Adrenal gland (tissue), 12 donors: Measurements from ENCODE around the gene BNIP3. TPM values are rescaled to one million over a fixed set of nuclear protein-coding genes. Genes with fewer than 3 reads are reported as not detected.

ENCODE experiments used
- DNase-seq, 7 donors: peaks; one replicate each; pipeline ENCODE4 v3.0.0-alpha.2; 2019 to 2020
- H3K27ac ChIP-seq, 5 donors: fragments of 200-600 bp; sonication (generic) in 4 of 5; 1 replicate in 3 of 5; 2 replicates in 2 of 5; pipeline versions ENCODE4 v1.5.1 to v1.8.0; 2016 to 2020; ENCODE audit warnings: mild to moderate bottlenecking in 1 of 5
- H3K27me3 ChIP-seq: fragments of 200-600 bp; 2 replicates; pipeline ENCODE4 v1.8.0; 2021
- H3K36me3 ChIP-seq, 2 donors: fragments of 200-600 bp; replicated peaks in 1 of 2; 1 replicate in 1 of 2; 2 replicates in 1 of 2; pipeline versions ENCODE4 v1.5.1 to v1.8.0; 2018 to 2022
- H3K4me1 ChIP-seq, 2 donors: fragments of 200-600 bp; replicated peaks in 1 of 2; 1 replicate in 1 of 2; 2 replicates in 1 of 2; pipeline versions ENCODE4 v1.5.1 to v1.8.0; 2018 to 2021
- H3K4me3 ChIP-seq, 4 donors: fragments of 200-600 bp; sonication (generic) in 3 of 4; one replicate each; pipeline ENCODE4 v1.5.1; 2016 to 2018
- H3K9me3 ChIP-seq, 3 donors: fragments of 200-600 bp; sonication (generic) in 1 of 3; replicated peaks in 1 of 3; 1 replicate in 2 of 3; 2 replicates in 1 of 3; pipeline versions ENCODE4 v1.5.1 to v1.8.0; 2016 to 2021
- POLR2A ChIP-seq, 2 donors: fragments of 450-650 bp; IDR thresholded peaks; one replicate each; pipeline ENCODE4 v1.6.1; 2017; ENCODE audit warnings: antibody characterized with exemption in 2 of 2, mild to moderate bottlenecking in 2 of 2, moderate library complexity in 1 of 2
- WGBS, 4 donors: extraction: QIAGEN DNeasy Blood & Tissue Kit in 2 of 4; methylation state at CpG; one replicate each; pipeline versions ENCODE4 v1.1.5 to v1.1.7; 2013 to 2017; 5-methylcytosine and 5-hydroxymethylcytosine counted together
- intact Hi-C, 2 donors: fragments of 100-400 bp; cut with DNase I; formaldehyde crosslinking; loops; one replicate each; pipeline versions ENCODE4 v1.14.1 to v1.15.0; 2022 to 2023
- polyA plus RNA-seq, 3 donors: library from polyadenylated mRNA; stranded (reverse); fragments of 200-250 nt in 2 of 3; fragments of 350-450 nt in 1 of 3; fragmentation: Illumina TruSeq in 1 of 3; extraction: RNeasy Lipid Tissue Mini Kit (QIAGEN cat#74804) in 1 of 3; gene quantifications; one replicate each; pipeline ENCODE4 v1.2.3, GENCODE V29; 2013 to 2014
- total RNA-seq, 9 donors: library from RNA; depleted of rRNA in 4 of 9; stranded (reverse); fragments of >200 nt in 4 of 9; fragments of 120-200 nt in 1 of 9; fragmentation: NEBNext Ultra II Directional in 1 of 9; extraction: Animal tissue kit (Norgen Biotek cat#: 25700) in 1 of 9; gene quantifications; one replicate each; pipeline versions ENCODE4 v1.1.0 to v1.2.4, GENCODE V29; 2013 to 2023
- TF ChIP-seq, protein P1 (sequence below), 6 experiments: fragments of 450-650 bp in 4 of 6; fragments of 200-600 bp in 2 of 6; sonication (generic) in 1 of 6; IDR thresholded peaks; 1 replicate in 5 of 6; 2 replicates in 1 of 6; pipeline versions ENCODE4 v1.5.1 to v1.8.0; 2016 to 2021; ENCODE audit warnings: antibody characterized with exemption in 6 of 6, mild to moderate bottlenecking in 2 of 6, moderate library complexity in 1 of 6
- donor health status: healthy with polysubstance abuse.
- donor health status: Bipolar disorder and iron deficiency.
- donor health status: DM: yes; HTN: yes; CAD: no.
- donor health status: DM: no; HTN: no; CAD: no.
- donor health status: DM: no; HTN: no; CAD: no.
- donor health status: DM: yes; HTN: yes; CAD: no.

The BNIP3 gene
- total and polyA plus RNA-seq, 12 donors, result 14.2 to 132 (median 76.4) TPM

DNA sequence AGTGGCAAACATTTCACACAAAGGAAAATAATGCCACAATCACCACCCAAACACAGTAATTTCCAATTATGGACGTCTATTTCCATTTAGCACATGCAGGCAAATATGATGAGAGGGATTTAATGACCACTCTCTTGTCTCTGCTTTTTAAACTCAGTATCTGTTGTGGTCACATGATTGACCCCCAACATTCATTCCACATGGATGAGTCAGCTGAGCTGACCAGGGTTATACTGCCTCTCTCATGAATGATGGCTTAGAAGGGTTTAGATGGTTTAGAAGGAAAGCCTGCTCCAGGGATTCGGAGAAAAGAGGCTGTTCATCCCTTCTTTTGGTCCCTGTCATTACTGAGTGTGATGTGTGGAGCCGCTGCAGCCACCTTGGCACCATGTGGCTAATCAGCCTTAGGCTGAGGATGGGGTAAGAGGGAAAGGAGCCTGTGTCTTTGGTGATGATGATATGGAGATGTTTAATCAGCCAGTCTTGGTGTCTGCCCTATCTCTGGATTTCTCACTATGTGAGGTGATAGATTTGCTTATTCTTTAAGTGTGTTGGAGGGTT lies 45.8 kb upstream of the BNIP3 start:
- no peak for DNase-seq
- TF ChIP-seq, protein P1, sequence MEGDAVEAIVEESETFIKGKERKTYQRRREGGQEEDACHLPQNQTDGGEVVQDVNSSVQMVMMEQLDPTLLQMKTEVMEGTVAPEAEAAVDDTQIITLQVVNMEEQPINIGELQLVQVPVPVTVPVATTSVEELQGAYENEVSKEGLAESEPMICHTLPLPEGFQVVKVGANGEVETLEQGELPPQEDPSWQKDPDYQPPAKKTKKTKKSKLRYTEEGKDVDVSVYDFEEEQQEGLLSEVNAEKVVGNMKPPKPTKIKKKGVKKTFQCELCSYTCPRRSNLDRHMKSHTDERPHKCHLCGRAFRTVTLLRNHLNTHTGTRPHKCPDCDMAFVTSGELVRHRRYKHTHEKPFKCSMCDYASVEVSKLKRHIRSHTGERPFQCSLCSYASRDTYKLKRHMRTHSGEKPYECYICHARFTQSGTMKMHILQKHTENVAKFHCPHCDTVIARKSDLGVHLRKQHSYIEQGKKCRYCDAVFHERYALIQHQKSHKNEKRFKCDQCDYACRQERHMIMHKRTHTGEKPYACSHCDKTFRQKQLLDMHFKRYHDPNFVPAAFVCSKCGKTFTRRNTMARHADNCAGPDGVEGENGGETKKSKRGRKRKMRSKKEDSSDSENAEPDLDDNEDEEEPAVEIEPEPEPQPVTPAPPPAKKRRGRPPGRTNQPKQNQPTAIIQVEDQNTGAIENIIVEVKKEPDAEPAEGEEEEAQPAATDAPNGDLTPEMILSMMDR (IDR thresholded peaks at IDR 0.05), result no peak
- no peak for TF ChIP-seq POLR2A (IDR thresholded peaks at IDR 0.05)
- 63 to 78% (median 70%) methylated on average over 3 of the region's 3 CpGs for WGBS, 4 donors
- H3K9me3 ChIP-seq, result no peaks in the 10 kb centered on the region
- peaks cover 6% of the 10 kb centered on the region for H3K27me3 ChIP-seq
- intact Hi-C loops, result loop anchor here in 1 of 2 donors (10.0 kb wide), 1 partner anchor 117 kb away; no protein-coding TSS in a partner anchor
- no peak overlapping the region for H3K4me3 ChIP-seq
- H3K36me3 ChIP-seq, result no peaks in the 10 kb centered on the region
- peaks cover 4 to 7% of the 10 kb centered on the region in 2 donors for H3K4me1 ChIP-seq
- H3K27ac ChIP-seq, result no peak overlapping the region

DNA sequence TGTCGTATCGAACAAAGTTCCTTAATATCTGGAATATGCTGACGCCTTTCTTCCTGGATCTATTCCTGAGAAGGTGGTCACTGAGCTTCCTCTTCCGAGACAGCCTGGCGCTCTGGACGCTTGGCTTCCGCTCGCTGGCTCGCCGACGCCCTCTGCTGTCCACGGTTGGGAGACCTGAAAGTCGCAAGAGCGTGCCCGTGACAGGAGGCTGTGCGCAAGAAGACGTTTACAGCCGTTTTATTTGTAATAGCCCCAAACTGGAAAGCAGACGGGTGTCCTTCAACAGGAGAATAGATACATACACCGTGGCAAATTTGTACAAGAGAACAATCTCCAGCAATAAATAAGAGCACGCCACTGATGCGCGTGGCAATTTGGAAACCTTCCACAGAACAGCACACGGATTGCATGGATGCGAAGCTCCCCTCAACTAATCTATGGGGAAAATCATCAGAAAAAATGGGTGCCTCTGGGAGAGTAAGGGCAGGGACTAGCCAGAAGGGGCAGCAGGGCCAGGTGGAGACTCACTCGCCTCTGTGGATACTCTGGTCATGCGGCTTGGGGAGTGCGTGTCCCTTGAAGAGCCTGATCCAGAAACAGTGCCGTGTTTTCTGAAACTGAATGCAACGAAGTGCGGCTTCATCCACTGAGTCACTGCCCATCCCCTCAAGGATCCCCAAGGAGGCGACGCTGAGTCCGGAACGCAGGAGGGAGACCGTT lies 41.5 kb upstream of the BNIP3 start:
- peak overlapping the region in 1 of 4 donors; percentile 41 for H3K4me3 ChIP-seq
- H3K36me3 ChIP-seq, result no peaks in the 10 kb centered on the region
- H3K9me3 ChIP-seq, result no peaks in the 10 kb centered on the region
- H3K27ac ChIP-seq, result no peak overlapping the region
- DNase-seq, result peak; percentile 69 to 91 (median 86)
- TF ChIP-seq POLR2A (IDR thresholded peaks at IDR 0.05), result no peak
- TF ChIP-seq, protein P1 (IDR thresholded peaks at IDR 0.05), result peak; percentile 80 to 95 (median 90)
- peaks cover 4 to 7% of the 10 kb centered on the region in 2 donors for H3K4me1 ChIP-seq
- WGBS, 4 donors, result 10 to 20% (median 18%) methylated on average over 21 to 36 of the region's 36 CpGs
- H3K27me3 ChIP-seq, result no peaks in the 10 kb centered on the region
- intact Hi-C loops, result loop anchor here (2.0 to 10.0 kb wide), 3 partner anchors 122 to 136 kb away; no protein-coding TSS in a partner anchor

DNA sequence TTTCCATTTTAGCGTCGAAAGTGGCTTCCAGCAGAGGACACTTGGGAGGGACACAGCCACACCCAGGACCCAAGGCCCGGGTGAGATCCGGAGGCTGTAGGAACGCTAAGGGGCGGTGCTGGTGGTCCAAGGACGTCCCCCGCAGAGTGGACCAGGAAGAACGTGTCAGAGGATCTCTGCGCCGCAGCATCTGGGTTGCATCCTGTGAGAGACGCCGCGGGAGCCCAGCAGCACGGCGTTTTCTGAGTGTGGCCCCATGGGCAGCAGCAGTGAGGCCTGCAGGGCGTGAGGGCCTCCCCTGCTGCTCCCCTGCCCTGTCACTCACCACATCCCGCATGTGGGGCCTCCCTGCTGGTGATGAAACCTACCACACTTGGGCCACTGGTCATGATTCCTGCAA lies 40.5 kb upstream of the BNIP3 start:
- intact Hi-C loops, result loop anchor here (2.0 to 10.0 kb wide), 3 partner anchors 123 to 135 kb away; no protein-coding TSS in a partner anchor
- H3K4me1 ChIP-seq, result peaks cover 4 to 7% of the 10 kb centered on the region in 2 donors
- H3K36me3 ChIP-seq, result no peaks in the 10 kb centered on the region
- no peaks in the 10 kb centered on the region for H3K27me3 ChIP-seq
- no peak for DNase-seq
- H3K27ac ChIP-seq, result no peak overlapping the region
- H3K9me3 ChIP-seq, result no peaks in the 10 kb centered on the region
- TF ChIP-seq, protein P1 (IDR thresholded peaks at IDR 0.05), result no peak
- TF ChIP-seq POLR2A (IDR thresholded peaks at IDR 0.05), result no peak
- H3K4me3 ChIP-seq, result no peak overlapping the region
- 83 to 90% (median 89%) methylated on average over 9 to 18 of the region's 18 CpGs for WGBS, 4 donors

DNA sequence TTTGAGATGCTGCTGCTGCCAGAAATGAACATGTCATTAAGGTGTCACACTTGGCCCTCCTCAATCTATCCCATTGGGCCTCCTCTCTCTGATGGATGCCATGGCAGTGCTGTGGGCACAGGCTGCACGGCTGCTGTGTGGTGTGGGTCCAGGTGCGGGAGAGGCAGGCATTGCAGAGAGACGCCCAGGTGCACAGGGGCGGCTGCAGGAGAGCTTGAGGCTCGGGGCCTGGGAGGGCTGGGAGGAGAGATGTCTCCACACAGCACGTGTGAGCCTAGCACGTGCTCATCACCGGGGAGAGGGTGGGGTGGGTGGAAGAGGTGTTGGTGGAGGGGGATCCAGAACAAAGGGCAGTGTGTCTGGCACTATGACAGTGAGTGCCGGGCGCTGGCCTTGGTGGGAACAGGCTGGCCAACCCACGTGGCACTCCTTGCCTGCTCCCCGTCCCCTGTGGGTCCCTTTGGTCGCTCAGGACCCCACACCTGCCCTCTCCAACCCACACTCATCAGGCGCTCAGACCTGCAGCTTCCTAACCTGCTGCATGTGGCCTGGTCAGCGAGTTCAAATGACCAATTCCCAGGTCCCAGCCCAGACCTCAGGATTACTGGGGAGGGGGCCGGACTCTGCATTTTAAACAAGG lies 39.9 kb upstream of the BNIP3 start:
- Histone ChIP-seq H3K27ac (no peak overlapping the region), H3K27me3 (no peaks in the 10 kb centered on the region), H3K36me3 (no peaks in the 10 kb centered on the region), H3K9me3 (no peaks in the 10 kb centered on the region), H3K4me1 (peaks cover 4 to 7% of the 10 kb centered on the region in 2 donors), H3K4me3 (no peak overlapping the region)
- no peak for TF ChIP-seq POLR2A (IDR thresholded peaks at IDR 0.05)
- TF ChIP-seq, protein P1 (IDR thresholded peaks at IDR 0.05), result no peak
- 85 to 92% (median 88%) methylated on average over 7 to 16 of the region's 16 CpGs for WGBS, 4 donors
- DNase-seq, result no peak
- intact Hi-C loops, result loop anchor here (2.0 to 10.0 kb wide), 3 partner anchors 123 to 135 kb away; no protein-coding TSS in a partner anchor
